ENCODE results near the gene HNRNPDL. TPM values are rescaled to one million over a fixed set of nuclear protein-coding genes. Genes with fewer than 3 reads are reported as not detected.
"Not testable (repeated sequence)": the region's sequence is repeated elsewhere in the genome, so short reads cannot be mapped to it uniquely, and the experiment has no call there.

Gene HNRNPDL
- total and polyA plus RNA-seq, 7 experiments from 2014 or later, result 255 to 440 (median 330) TPM

- H3K9me3 Mint-ChIP-seq, result peaks cover 0 to 6% (median 2%) of the 10 kb centered on the region in 11 donors
- ChIA-PET POLR2A (interaction anchor here (1.0 kb wide), 1 partner anchor 41 kb away, joined by 4 read pairs; no protein-coding TSS in a partner anchor), CTCF (interaction anchor here (1.3 kb wide), 1 partner anchor 10 kb away, joined by 3 read pairs; no protein-coding TSS in a partner anchor)
- intact Hi-C loops (cut with micrococcal nuclease), result loop anchor here in 1 of 2 donors (1.0 kb wide), 1 partner anchor 28 kb away; no protein-coding TSS in a partner anchor
- no peak overlapping the region for H3K4me3 Mint-ChIP-seq
- H3K27me3 Mint-ChIP-seq, result peaks cover 0 to 10% (median 6%) of the 10 kb centered on the region in 5 donors
- H3K27me3 ChIP-seq (ENCODE audit: control insufficient read depth in 2 of 2, insufficient read depth in 2 of 2, low read length in 2 of 2), result no peaks in the 10 kb centered on the region
- ATAC-seq, result no peak
- H3K36me3 Mint-ChIP-seq, result peaks cover 0 to 5% (median 0%) of the 10 kb centered on the region in 5 donors
- H3K4me1 Mint-ChIP-seq, result peaks cover 0 to 5% (median 2%) of the 10 kb centered on the region in 7 donors
- no peak for DNase-seq
- no peak overlapping the region for H3K27ac ChIP-seq (ENCODE audit: low read depth, low read length)
- H3K36me3 ChIP-seq (ENCODE audit: control insufficient read depth in 2 of 3, insufficient read depth in 3 of 3, low read length in 3 of 3), result no peaks in the 10 kb centered on the region
- H3K4me1 ChIP-seq (ENCODE audit: control insufficient read depth in 2 of 2, insufficient read depth in 2 of 2, low read length in 2 of 2), result no peaks in the 10 kb centered on the region
- no peak overlapping the region for H3K27ac Mint-ChIP-seq
- H3K4me3 ChIP-seq (ENCODE audit: low read length), result no peak overlapping the region
- no peaks in the 10 kb centered on the region for H3K9me3 ChIP-seq (ENCODE audit: control insufficient read depth in 2 of 3, low read length in 3 of 3)
Measured at GRCh38 chr4:82388405-82388804, 41.9 kb downstream of the HNRNPDL start.

GRCh38 chr4:82386312-82386711 is 44.0 kb downstream of the HNRNPDL start:
- POLR2A ChIA-PET; H3K27me3 ChIP-seq (ENCODE audit: control insufficient read depth in 2 of 2, insufficient read depth in 2 of 2, low read length in 2 of 2); CTCF ChIA-PET; H3K27ac ChIP-seq (ENCODE audit: low read depth, low read length); intact Hi-C loops (cut with micrococcal nuclease); H3K9me3 Mint-ChIP-seq; ATAC-seq; H3K9me3 ChIP-seq (ENCODE audit: control insufficient read depth in 2 of 3, low read length in 3 of 3); DNase-seq; H3K36me3 ChIP-seq (ENCODE audit: control insufficient read depth in 2 of 3, insufficient read depth in 3 of 3, low read length in 3 of 3); H3K4me1 ChIP-seq (ENCODE audit: control insufficient read depth in 2 of 2, insufficient read depth in 2 of 2, low read length in 2 of 2); H3K4me3 ChIP-seq (ENCODE audit: low read length); H3K27ac Mint-ChIP-seq; H3K4me3 Mint-ChIP-seq; H3K36me3 Mint-ChIP-seq: not testable (repeated sequence)
- H3K4me1 Mint-ChIP-seq, result peaks cover 0 to 13% (median 7%) of the 10 kb centered on the region in 7 donors
- peaks cover 0 to 10% (median 6%) of the 10 kb centered on the region in 5 donors for H3K27me3 Mint-ChIP-seq

GRCh38 chr4:82382751-82383150 is 47.5 kb downstream of the HNRNPDL start:
- intact Hi-C loops (cut with micrococcal nuclease), result no loop called here
- Mint-ChIP-seq H3K27ac (no peak overlapping the region), H3K4me3 (no peak overlapping the region), H3K4me1 (peaks cover 6 to 25% (median 14%) of the 10 kb centered on the region in 7 donors), H3K9me3 (peaks cover 0 to 7% (median 2%) of the 10 kb centered on the region in 11 donors), H3K36me3 (peaks cover 0 to 15% (median 1%) of the 10 kb centered on the region in 5 donors), H3K27me3 (peaks cover 0 to 8% (median 5%) of the 10 kb centered on the region in 5 donors)
- DNase-seq (no peak), ATAC-seq (no peak)
- ChIA-PET POLR2A (interaction anchor here (1.1 to 1.6 kb wide), 3 partner anchors 8 to 46 kb away, joined by 3 to 6 read pairs (median 4); partner anchors contain the start of gene HNRNPD), CTCF (no interaction called here)
- Histone ChIP-seq H3K27me3 (ENCODE audit: control insufficient read depth in 2 of 2, insufficient read depth in 2 of 2, low read length in 2 of 2) (no peaks in the 10 kb centered on the region), H3K4me3 (ENCODE audit: low read length) (no peak overlapping the region), H3K36me3 (ENCODE audit: control insufficient read depth in 2 of 3, insufficient read depth in 3 of 3, low read length in 3 of 3) (no peaks in the 10 kb centered on the region), H3K9me3 (ENCODE audit: control insufficient read depth in 2 of 3, low read length in 3 of 3) (no peaks in the 10 kb centered on the region), H3K27ac (ENCODE audit: low read depth, low read length) (no peak overlapping the region), H3K4me1 (ENCODE audit: control insufficient read depth in 2 of 2, insufficient read depth in 2 of 2, low read length in 2 of 2) (no peaks in the 10 kb centered on the region)

GRCh38 chr4:82381661-82382296 is 48.5 kb downstream of the HNRNPDL start:
- Mint-ChIP-seq H3K4me3 (no peak overlapping the region), H3K9me3 (peaks cover 0 to 8% (median 2%) of the 10 kb centered on the region in 11 donors), H3K27me3 (peaks cover 0 to 7% (median 4%) of the 10 kb centered on the region in 5 donors), H3K4me1 (peaks cover 8 to 29% (median 18%) of the 10 kb centered on the region in 7 donors), H3K36me3 (peaks cover 0 to 18% (median 3%) of the 10 kb centered on the region in 5 donors), H3K27ac (no peak overlapping the region)
- CTCF ChIA-PET, result interaction anchor here (0.6 kb wide), 1 partner anchor 38 kb away, joined by 3 read pairs; no protein-coding TSS in a partner anchor
- no peaks in the 10 kb centered on the region for H3K36me3 ChIP-seq (ENCODE audit: control insufficient read depth in 2 of 3, insufficient read depth in 3 of 3, low read length in 3 of 3)
- ATAC-seq (no peak), DNase-seq (no peak)
- no peaks in the 10 kb centered on the region for H3K4me1 ChIP-seq (ENCODE audit: control insufficient read depth in 2 of 2, insufficient read depth in 2 of 2, low read length in 2 of 2)
- H3K27me3 ChIP-seq (ENCODE audit: control insufficient read depth in 2 of 2, insufficient read depth in 2 of 2, low read length in 2 of 2), result no peaks in the 10 kb centered on the region
- intact Hi-C loops (cut with micrococcal nuclease), result no loop called here
- H3K4me3 ChIP-seq (ENCODE audit: low read length), result no peak overlapping the region
- H3K27ac ChIP-seq (ENCODE audit: low read depth, low read length), result no peak overlapping the region
- POLR2A ChIA-PET, result interaction anchor here (1.4 kb wide), 1 partner anchor 48 kb away, joined by 7 read pairs; no protein-coding TSS in a partner anchor
- no peaks in the 10 kb centered on the region for H3K9me3 ChIP-seq (ENCODE audit: control insufficient read depth in 2 of 3, low read length in 3 of 3)

- Mint-ChIP-seq H3K27me3 (peaks cover 0 to 6% (median 4%) of the 10 kb centered on the region in 5 donors), H3K36me3 (peaks cover 0 to 21% (median 3%) of the 10 kb centered on the region in 5 donors), H3K27ac (peak overlapping the region in 1 of 9 donors; percentile 8), H3K9me3 (peaks cover 0 to 7% (median 2%) of the 10 kb centered on the region in 11 donors), H3K4me1 (peaks cover 12 to 33% (median 23%) of the 10 kb centered on the region in 7 donors), H3K4me3 (no peak overlapping the region)
- ATAC-seq (no peak), DNase-seq (no peak)
- Histone ChIP-seq H3K4me3 (ENCODE audit: low read length) (no peak overlapping the region), H3K36me3 (ENCODE audit: control insufficient read depth in 2 of 3, insufficient read depth in 3 of 3, low read length in 3 of 3) (no peaks in the 10 kb centered on the region), H3K27me3 (ENCODE audit: control insufficient read depth in 2 of 2, insufficient read depth in 2 of 2, low read length in 2 of 2) (no peaks in the 10 kb centered on the region), H3K4me1 (ENCODE audit: control insufficient read depth in 2 of 2, insufficient read depth in 2 of 2, low read length in 2 of 2) (peaks cover 0 to 4% of the 10 kb centered on the region in 2 donors), H3K9me3 (ENCODE audit: control insufficient read depth in 2 of 3, low read length in 3 of 3) (no peaks in the 10 kb centered on the region), H3K27ac (ENCODE audit: low read depth, low read length) (no peak overlapping the region)
- intact Hi-C loops (cut with micrococcal nuclease), result no loop called here
- POLR2A ChIA-PET, result interaction anchor here (1.2 to 1.4 kb wide), 2 partner anchors 41 to 48 kb away, joined by 4 to 7 read pairs; no protein-coding TSS in a partner anchor
- CTCF ChIA-PET, result no interaction called here
Measured at GRCh38 chr4:82381235-82381634, 49.0 kb downstream of the HNRNPDL start.

- CTCF ChIA-PET, result no interaction called here
- peaks cover 0 to 7% (median under 1%) of the 10 kb centered on the region in 11 donors for H3K9me3 Mint-ChIP-seq
- POLR2A ChIA-PET, result interaction anchor here (0.6 to 4.5 kb wide), 4 partner anchors 41 to 49 kb away, joined by 3 to 19 read pairs (median 6); no protein-coding TSS in a partner anchor
- H3K4me1 Mint-ChIP-seq, result peaks cover 16 to 37% (median 27%) of the 10 kb centered on the region in 7 donors
- peaks cover 0 to 24% (median 3%) of the 10 kb centered on the region in 5 donors for H3K36me3 Mint-ChIP-seq
- peaks cover under 1 to 8% of the 10 kb centered on the region in 2 donors for H3K4me1 ChIP-seq (ENCODE audit: control insufficient read depth in 2 of 2, insufficient read depth in 2 of 2, low read length in 2 of 2)
- no peak overlapping the region for H3K27ac Mint-ChIP-seq
- H3K27me3 Mint-ChIP-seq, result peaks cover 0 to 4% (median 2%) of the 10 kb centered on the region in 5 donors
- no peak overlapping the region for H3K4me3 Mint-ChIP-seq
- ATAC-seq, result no peak
- no peaks in the 10 kb centered on the region for H3K27me3 ChIP-seq (ENCODE audit: control insufficient read depth in 2 of 2, insufficient read depth in 2 of 2, low read length in 2 of 2)
- intact Hi-C loops (cut with micrococcal nuclease), result no loop called here
- H3K4me3 ChIP-seq (ENCODE audit: low read length), result no peak overlapping the region
- DNase-seq, result no peak
- no peaks in the 10 kb centered on the region for H3K36me3 ChIP-seq (ENCODE audit: control insufficient read depth in 2 of 3, insufficient read depth in 3 of 3, low read length in 3 of 3)
- no peaks in the 10 kb centered on the region for H3K9me3 ChIP-seq (ENCODE audit: control insufficient read depth in 2 of 3, low read length in 3 of 3)
- H3K27ac ChIP-seq (ENCODE audit: low read depth, low read length), result no peak overlapping the region
Measured at GRCh38 chr4:82380831-82381230, 49.4 kb downstream of the HNRNPDL start.
